Central memory CD8-positive, alpha-beta T cell (primary cell): Measurements from ENCODE around the gene CBX3.
A peak's percentile ranks its signal among the peaks of the same experiment; 100 is the strongest.
"Not testable (repeated sequence)": the region's sequence is repeated elsewhere in the genome, so short reads cannot be mapped to it uniquely, and the experiment has no call there.

ENCODE experiments used
- ATAC-seq: fragments of 150-1000 bp; cut with Tn5 transposase; replicated peaks from 2 replicates; pipeline ENCODE4 v1.10.0; 2022; ENCODE audit warnings: mild to moderate bottlenecking, moderate FRiP score, moderate number of reproducible peaks; ENCODE audit not compliant: poor library complexity, severe bottlenecking; ENCODE audit errors: extremely low read depth
- DNase-seq, 2 donors: peaks; one replicate each; pipeline ENCODE4 v3.0.0; 2021; ENCODE audit warnings: low spot score in 2 of 2
- H3K27ac Mint-ChIP-seq: one replicate; pipeline ENCODE4 v1.8.0; 2022; ENCODE audit warnings: low read depth, mild to moderate bottlenecking, moderate library complexity, mixed read lengths
- H3K27me3 Mint-ChIP-seq: one replicate; pipeline ENCODE4 v1.8.0; 2022; ENCODE audit warnings: mixed read lengths
- H3K36me3 Mint-ChIP-seq: one replicate; pipeline ENCODE4 v1.8.0; 2022; ENCODE audit warnings: mild to moderate bottlenecking, moderate library complexity, mixed read lengths; ENCODE audit not compliant: insufficient read depth
- H3K4me1 Mint-ChIP-seq: one replicate; pipeline ENCODE4 v1.8.0; 2022; ENCODE audit warnings: mixed read lengths
- H3K4me3 Mint-ChIP-seq: one replicate; pipeline ENCODE4 v1.8.0; 2022; ENCODE audit warnings: mild to moderate bottlenecking, moderate library complexity, mixed read lengths
- H3K9me3 Mint-ChIP-seq: one replicate; pipeline ENCODE4 v1.8.0; 2022; ENCODE audit warnings: mixed read lengths

Gene CBX3

GRCh38 chr7:26162431-26162830 is 39.1 kb upstream of the CBX3 start:
- H3K27me3 Mint-ChIP-seq: no peaks in the 10 kb centered on the region
- no peak overlapping the region for H3K27ac Mint-ChIP-seq
- DNase-seq: no peak
- H3K36me3 Mint-ChIP-seq: peaks cover 5% of the 10 kb centered on the region
- no peak for ATAC-seq
- peaks cover 29% of the 10 kb centered on the region for H3K4me1 Mint-ChIP-seq
- H3K9me3 Mint-ChIP-seq: no peaks in the 10 kb centered on the region
- no peak overlapping the region for H3K4me3 Mint-ChIP-seq

GRCh38 chr7:26163804-26164203 is 37.7 kb upstream of the CBX3 start:
- not testable (repeated sequence) for DNase-seq, H3K27me3 Mint-ChIP-seq, ATAC-seq, H3K36me3 Mint-ChIP-seq, H3K4me3 Mint-ChIP-seq, H3K27ac Mint-ChIP-seq, H3K9me3 Mint-ChIP-seq
- peaks cover 26% of the 10 kb centered on the region for H3K4me1 Mint-ChIP-seq

GRCh38 chr7:26165950-26166683 is 35.4 kb upstream of the CBX3 start:
- DNase-seq: no peak
- H3K9me3 Mint-ChIP-seq: no peaks in the 10 kb centered on the region
- peak overlapping the region; percentile 6 for H3K4me3 Mint-ChIP-seq
- peaks cover 5% of the 10 kb centered on the region for H3K36me3 Mint-ChIP-seq
- peak overlapping the region; percentile 87 for H3K27ac Mint-ChIP-seq
- no peaks in the 10 kb centered on the region for H3K27me3 Mint-ChIP-seq
- no peak for ATAC-seq
- peaks cover 24% of the 10 kb centered on the region for H3K4me1 Mint-ChIP-seq

DNA sequence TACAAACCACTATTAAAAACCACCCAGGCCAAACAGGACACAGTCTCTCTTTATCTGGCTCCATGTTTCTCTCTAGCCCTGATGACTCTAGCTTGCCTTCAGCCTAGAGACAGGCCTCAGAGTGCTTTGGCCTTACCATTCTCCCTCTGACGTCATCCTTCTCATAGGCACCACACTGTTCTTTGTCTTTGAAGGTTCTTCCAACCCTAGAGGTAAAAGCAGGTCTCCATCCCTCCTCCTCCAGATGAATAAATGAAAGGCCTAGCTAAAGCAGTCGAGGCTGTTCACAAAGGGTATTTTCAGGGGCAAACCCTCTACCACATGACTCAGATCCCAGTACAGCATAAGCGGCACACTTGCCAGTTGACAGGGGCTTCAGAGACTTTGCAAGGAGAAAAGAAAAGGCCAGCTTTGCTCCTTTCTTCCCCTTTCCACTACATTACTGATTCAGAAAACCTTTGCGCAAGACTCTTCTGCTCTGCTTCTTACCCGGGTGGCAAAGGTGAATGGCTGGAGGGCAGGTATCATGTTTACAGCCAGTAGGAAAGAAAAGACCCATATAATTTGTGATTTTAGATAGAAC is 34.8 kb upstream of the CBX3 start:
- ATAC-seq: peak; percentile 24
- Mint-ChIP-seq H3K36me3 (peaks cover 5% of the 10 kb centered on the region), H3K4me1 (peaks cover 24% of the 10 kb centered on the region), H3K4me3 (peak overlapping the region; percentile 6), H3K27ac (peak overlapping the region; percentile 87), H3K9me3 (no peaks in the 10 kb centered on the region), H3K27me3 (no peaks in the 10 kb centered on the region)
- no peak for DNase-seq

DNA sequence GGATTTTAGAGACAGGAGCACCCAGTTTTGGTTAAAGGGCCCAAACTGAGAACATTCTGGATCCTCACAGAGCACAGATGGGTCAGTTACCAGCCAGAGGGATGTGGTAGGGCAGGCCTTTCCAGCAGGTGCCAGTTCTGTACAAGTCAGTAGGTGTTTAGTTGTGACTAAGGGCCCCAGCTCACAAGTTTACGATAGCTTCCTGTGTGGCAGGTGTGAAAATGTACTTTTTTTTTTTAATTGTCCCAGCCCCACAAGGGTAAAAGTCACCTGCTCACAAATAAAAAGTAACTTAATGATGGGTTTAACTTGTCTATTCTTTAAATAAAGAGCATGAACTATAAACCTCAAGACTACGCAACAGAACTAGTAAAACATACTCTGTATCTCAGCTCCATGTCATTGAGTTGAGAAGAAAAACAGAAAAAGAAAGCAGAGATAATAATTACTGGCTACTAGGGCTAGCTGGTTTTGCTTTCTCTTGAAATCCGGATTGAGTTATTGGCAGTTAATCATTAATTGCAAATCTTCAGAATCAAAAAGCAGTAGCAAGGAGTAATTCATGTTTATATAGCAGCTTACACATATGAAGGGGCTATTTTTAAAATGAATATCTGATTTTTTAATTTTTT is 34.1 kb upstream of the CBX3 start:
- H3K36me3 Mint-ChIP-seq: peaks cover 5% of the 10 kb centered on the region
- peak; percentile 96 for ATAC-seq
- H3K27ac Mint-ChIP-seq: peak overlapping the region; percentile 87
- no peaks in the 10 kb centered on the region for H3K9me3 Mint-ChIP-seq
- peaks cover 24% of the 10 kb centered on the region for H3K4me1 Mint-ChIP-seq
- no peaks in the 10 kb centered on the region for H3K27me3 Mint-ChIP-seq
- peak in 1 of 2 donors; percentile 48 for DNase-seq
- H3K4me3 Mint-ChIP-seq: peak overlapping the region; percentile 6

DNA sequence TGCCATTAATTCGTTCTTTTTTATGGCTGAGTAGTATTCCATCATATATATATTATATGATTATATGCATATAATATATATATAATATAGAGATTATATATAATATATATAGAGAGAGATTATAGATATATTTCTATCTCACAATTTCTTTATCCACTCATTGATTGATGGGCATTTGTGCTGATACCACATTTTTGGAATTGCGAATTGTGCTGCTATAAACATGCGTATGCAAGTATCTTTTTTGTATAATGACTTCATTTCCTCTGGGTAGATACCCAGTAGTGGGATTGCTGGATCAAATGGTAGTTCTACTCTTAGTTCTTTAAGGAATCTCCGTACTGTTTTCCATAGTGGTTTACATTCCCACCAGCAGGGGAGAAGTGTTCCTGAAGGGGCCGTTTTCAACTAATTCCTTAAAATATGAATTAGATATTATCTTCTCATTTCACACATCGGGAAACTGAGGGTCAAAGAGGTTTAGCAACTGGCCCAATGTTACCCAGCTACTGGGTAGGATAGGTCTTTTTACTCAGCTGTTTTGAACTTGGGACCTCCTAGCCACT is 33.0 kb upstream of the CBX3 start:
- H3K4me3 Mint-ChIP-seq: no peak overlapping the region
- ATAC-seq (no peak), DNase-seq (no peak)
- peaks cover 24% of the 10 kb centered on the region for H3K4me1 Mint-ChIP-seq
- no peak overlapping the region for H3K27ac Mint-ChIP-seq
- no peaks in the 10 kb centered on the region for H3K27me3 Mint-ChIP-seq
- H3K9me3 Mint-ChIP-seq: no peaks in the 10 kb centered on the region
- H3K36me3 Mint-ChIP-seq: peaks cover 5% of the 10 kb centered on the region

DNA sequence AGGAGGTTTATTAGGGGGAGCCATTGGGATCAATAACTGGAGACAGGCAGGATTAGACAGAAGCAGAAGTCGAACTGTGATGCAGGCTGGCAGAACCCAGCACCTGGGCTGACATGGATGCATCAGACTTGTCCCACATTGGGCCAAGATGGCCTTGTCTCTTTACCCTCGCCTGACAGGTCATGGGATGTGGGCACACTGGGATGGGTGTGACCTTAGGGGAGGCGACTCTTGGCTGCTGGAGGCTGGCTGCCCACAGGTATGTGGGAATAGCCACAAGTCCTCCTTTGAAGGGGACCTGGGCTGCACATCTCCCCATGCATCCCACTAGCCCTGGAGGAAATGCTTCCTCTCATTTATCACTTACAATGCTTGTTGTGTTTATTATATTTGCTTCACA is 32.3 kb upstream of the CBX3 start:
- Mint-ChIP-seq H3K4me3 (no peak overlapping the region), H3K9me3 (no peaks in the 10 kb centered on the region)
- no peak for ATAC-seq

GRCh38 chr7:26170663-26171062 is 30.9 kb upstream of the CBX3 start:
- Mint-ChIP-seq H3K4me1 (peaks cover 24% of the 10 kb centered on the region), H3K4me3 (no peak overlapping the region), H3K27ac (no peak overlapping the region), H3K27me3 (no peaks in the 10 kb centered on the region), H3K36me3 (peaks cover 5% of the 10 kb centered on the region), H3K9me3 (no peaks in the 10 kb centered on the region)
- DNase-seq (no peak), ATAC-seq (no peak)

More for the DNA sequence above, 32.3 kb upstream of the CBX3 start:
- Mint-ChIP-seq H3K4me1 (peaks cover 24% of the 10 kb centered on the region), H3K27me3 (no peaks in the 10 kb centered on the region), H3K27ac (no peak overlapping the region), H3K36me3 (peaks cover 5% of the 10 kb centered on the region)
- no peak for DNase-seq

GRCh38 chr7:26171601-26172000 is 29.9 kb upstream of the CBX3 start:
- no peaks in the 10 kb centered on the region for H3K27me3 Mint-ChIP-seq
- peaks cover 4% of the 10 kb centered on the region for H3K36me3 Mint-ChIP-seq
- no peaks in the 10 kb centered on the region for H3K9me3 Mint-ChIP-seq
- ATAC-seq: no peak
- DNase-seq: no peak
- H3K27ac Mint-ChIP-seq: no peak overlapping the region
- H3K4me1 Mint-ChIP-seq: peaks cover 16% of the 10 kb centered on the region
- no peak overlapping the region for H3K4me3 Mint-ChIP-seq

- Mint-ChIP-seq H3K4me1 (peaks cover 11% of the 10 kb centered on the region), H3K4me3 (no peak overlapping the region), H3K9me3 (no peaks in the 10 kb centered on the region), H3K27me3 (no peaks in the 10 kb centered on the region), H3K27ac (no peak overlapping the region), H3K36me3 (peaks cover 4% of the 10 kb centered on the region)
- DNase-seq: no peak
- ATAC-seq: no peak
Observed at GRCh38 chr7:26172048-26172447, 29.5 kb upstream of the CBX3 start.

DNA sequence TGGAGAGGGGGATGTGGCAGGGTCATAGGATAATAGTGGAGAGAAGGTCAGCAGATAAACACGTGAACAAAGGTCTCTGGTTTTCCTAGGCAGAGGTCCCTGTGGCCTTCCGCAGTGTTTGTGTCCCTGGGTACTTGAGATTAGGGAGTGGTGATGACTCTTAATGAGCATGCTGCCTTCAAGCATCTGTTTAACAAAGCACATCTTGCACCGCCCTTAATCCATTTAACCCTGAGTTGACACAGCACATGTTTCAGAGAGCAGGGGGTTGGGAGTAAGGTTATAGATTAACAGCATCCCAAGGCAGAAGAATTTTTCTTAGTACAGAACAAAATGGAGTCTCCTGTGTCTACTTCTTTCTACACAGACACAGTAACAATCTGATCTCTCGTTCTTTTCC is 25.6 kb upstream of the CBX3 start:
- H3K27ac Mint-ChIP-seq, DNase-seq, H3K4me3 Mint-ChIP-seq, H3K9me3 Mint-ChIP-seq, H3K36me3 Mint-ChIP-seq, ATAC-seq, H3K27me3 Mint-ChIP-seq: not testable (repeated sequence)
- H3K4me1 Mint-ChIP-seq: peaks cover 11% of the 10 kb centered on the region

DNA sequence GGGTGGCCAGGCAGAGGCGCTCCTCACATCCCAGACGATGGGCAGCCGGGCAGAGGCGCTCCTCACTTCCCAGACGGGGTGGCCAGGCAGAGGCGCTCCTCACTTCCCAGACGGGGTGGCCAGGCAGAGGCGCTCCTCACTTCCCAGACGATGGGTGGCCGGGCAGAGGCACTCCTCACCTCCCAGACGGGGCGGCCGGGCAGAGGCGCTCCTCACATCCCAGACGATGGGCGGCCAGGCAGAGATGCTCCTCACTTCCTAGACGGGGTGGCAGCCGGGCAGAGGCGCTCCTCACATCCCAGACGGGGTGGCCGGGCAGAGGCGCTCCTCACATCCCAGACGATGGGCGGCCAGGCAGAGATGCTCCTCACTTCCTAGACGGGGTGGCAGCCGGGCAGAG is 24.8 kb upstream of the CBX3 start:
- H3K36me3 Mint-ChIP-seq: not testable (repeated sequence)

GRCh38 chr7:26177269-26177668 is 24.3 kb upstream of the CBX3 start:
- not testable (repeated sequence) for H3K36me3 Mint-ChIP-seq, H3K4me3 Mint-ChIP-seq, H3K27me3 Mint-ChIP-seq, DNase-seq, ATAC-seq, H3K27ac Mint-ChIP-seq, H3K9me3 Mint-ChIP-seq
- peaks cover 20% of the 10 kb centered on the region for H3K4me1 Mint-ChIP-seq

More for the DNA sequence above, 24.8 kb upstream of the CBX3 start:
- ATAC-seq, H3K27me3 Mint-ChIP-seq, H3K27ac Mint-ChIP-seq, H3K9me3 Mint-ChIP-seq, H3K4me3 Mint-ChIP-seq, DNase-seq: not testable (repeated sequence)
- peaks cover 16% of the 10 kb centered on the region for H3K4me1 Mint-ChIP-seq
